Psoas muscle (tissue), 8 donors: Measurements from ENCODE around the gene MOK. TPM values are rescaled to one million over a fixed set of nuclear protein-coding genes. Genes with fewer than 3 reads are reported as not detected.

Source experiments
- ATAC-seq, 4 donors: fragments of 200-7000 bp; cut with Tn5 transposase; one replicate each; pipeline ENCODE4 v1.9.1; 2020; ENCODE audit warnings: moderate library complexity in 3 of 4, mild to moderate bottlenecking in 2 of 4
- DNase-seq, 2 donors: peaks; one replicate each; pipeline ENCODE4 v3.0.0-alpha.2; 2020
- H3K27ac ChIP-seq: fragments of 200-600 bp; one replicate; pipeline ENCODE4 v1.8.0; 2022
- H3K27me3 ChIP-seq, 3 donors: fragments of 200-600 bp in 1 of 3; one replicate each; pipeline versions ENCODE4 v1.6.1 to v1.8.0; 2013 to 2022; ENCODE audit warnings: low read length in 2 of 3, mild to moderate bottlenecking in 2 of 3, moderate library complexity in 1 of 3; ENCODE audit not compliant: insufficient read depth in 3 of 3
- H3K36me3 ChIP-seq, 2 donors: fragments of 200-600 bp in 1 of 2; one replicate each; pipeline versions ENCODE4 v1.6.1 to v1.8.0; 2013 to 2022; ENCODE audit warnings: low read depth in 1 of 2, mild to moderate bottlenecking in 1 of 2, moderate library complexity in 1 of 2; ENCODE audit not compliant: insufficient read depth in 1 of 2
- H3K4me1 ChIP-seq: fragments of 200-600 bp; one replicate; pipeline ENCODE4 v1.8.0; 2022
- H3K4me3 ChIP-seq: fragments of 200-600 bp; one replicate; pipeline ENCODE4 v1.8.0; 2022; ENCODE audit warnings: mild to moderate bottlenecking
- H3K9me3 ChIP-seq: fragments of 200-600 bp; one replicate; pipeline ENCODE4 v1.8.0; 2022
- WGBS, 3 donors: extraction: QIAGEN DNeasy Blood & Tissue Kit; methylation state at CpG; one replicate each; pipeline versions ENCODE4 v1.1.6 to v1.1.7; 2013; 5-methylcytosine and 5-hydroxymethylcytosine counted together
- intact Hi-C, 2 donors: fragments of 100-400 bp; cut with DNase I; formaldehyde crosslinking; loops; one replicate each; pipeline versions ENCODE4 v1.11.0 to v1.14.2; 2022
- polyA plus RNA-seq, 3 donors: library from polyadenylated mRNA; stranded (reverse); fragments of 200-250 nt; gene quantifications; one replicate each; pipeline ENCODE4 v1.2.3, GENCODE V29; 2013
- total RNA-seq, 4 donors: library from RNA; stranded (reverse); fragmentation: NEBNext Ultra II Directional in 2 of 4; extraction: Animal tissue kit (Norgen Biotek cat#: 25700) in 2 of 4; gene quantifications; one replicate each; pipeline versions ENCODE4 v1.2.1 to v1.2.4, GENCODE V29; 2021 to 2023
- TF ChIP-seq, protein P1 (sequence below): fragments of 200-600 bp; IDR thresholded peaks from one replicate; pipeline ENCODE4 v1.8.0; 2022; ENCODE audit warnings: antibody characterized with exemption
- donor health status: healthy with polysubstance abuse.
- donor health status: DM: no; HTN: no; CAD: no; lungs with moderate emphysema.
- donor health status: Bipolar disorder and iron deficiency.
- donor health status: healthy.
- donor health status: DM: yes; HTN: yes; CAD: no.
- donor health status: DM: no; HTN: no; CAD: no.
- donor health status: DM: no; HTN: no; CAD: no.
- donor health status: DM: yes; HTN: yes; CAD: no.

The MOK gene
- total and polyA plus RNA-seq, 7 donors, result 1.8 to 11.1 (median 3.4) TPM

DNA sequence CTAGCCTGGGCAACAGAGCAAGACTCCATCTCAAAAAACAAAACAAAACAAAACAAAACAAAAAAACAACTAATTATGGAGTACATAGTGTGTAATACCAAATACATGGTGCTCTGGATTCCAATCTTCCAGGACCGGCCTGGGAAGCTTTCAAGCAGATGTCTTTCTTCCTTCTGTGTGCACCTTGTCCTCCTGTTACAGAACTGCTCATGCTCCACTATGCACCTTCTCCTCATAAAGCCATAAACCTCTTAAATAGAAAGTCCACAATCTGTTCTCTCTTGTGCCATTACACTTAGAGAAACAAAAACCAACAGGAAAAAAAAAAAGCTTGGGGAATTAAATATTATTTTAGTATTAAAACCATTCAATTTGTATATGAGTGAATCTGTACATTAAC, 12.5 kb downstream of the MOK start:
- 84 to 95% (median 90%) methylated on average over 1 of the region's 1 CpG for WGBS, 3 donors
- no peak overlapping the region for H3K27ac ChIP-seq
- H3K4me1 ChIP-seq, result no peaks in the 10 kb centered on the region
- intact Hi-C loops, result no loop called here
- DNase-seq (no peak), ATAC-seq (no peak)
- H3K9me3 ChIP-seq, result no peaks in the 10 kb centered on the region
- TF ChIP-seq, protein P1, sequence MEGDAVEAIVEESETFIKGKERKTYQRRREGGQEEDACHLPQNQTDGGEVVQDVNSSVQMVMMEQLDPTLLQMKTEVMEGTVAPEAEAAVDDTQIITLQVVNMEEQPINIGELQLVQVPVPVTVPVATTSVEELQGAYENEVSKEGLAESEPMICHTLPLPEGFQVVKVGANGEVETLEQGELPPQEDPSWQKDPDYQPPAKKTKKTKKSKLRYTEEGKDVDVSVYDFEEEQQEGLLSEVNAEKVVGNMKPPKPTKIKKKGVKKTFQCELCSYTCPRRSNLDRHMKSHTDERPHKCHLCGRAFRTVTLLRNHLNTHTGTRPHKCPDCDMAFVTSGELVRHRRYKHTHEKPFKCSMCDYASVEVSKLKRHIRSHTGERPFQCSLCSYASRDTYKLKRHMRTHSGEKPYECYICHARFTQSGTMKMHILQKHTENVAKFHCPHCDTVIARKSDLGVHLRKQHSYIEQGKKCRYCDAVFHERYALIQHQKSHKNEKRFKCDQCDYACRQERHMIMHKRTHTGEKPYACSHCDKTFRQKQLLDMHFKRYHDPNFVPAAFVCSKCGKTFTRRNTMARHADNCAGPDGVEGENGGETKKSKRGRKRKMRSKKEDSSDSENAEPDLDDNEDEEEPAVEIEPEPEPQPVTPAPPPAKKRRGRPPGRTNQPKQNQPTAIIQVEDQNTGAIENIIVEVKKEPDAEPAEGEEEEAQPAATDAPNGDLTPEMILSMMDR, result no peak
- H3K36me3 ChIP-seq, result no peaks in the 10 kb centered on the region
- no peaks in the 10 kb centered on the region for H3K27me3 ChIP-seq
- no peak overlapping the region for H3K4me3 ChIP-seq

- H3K36me3 ChIP-seq, result no peaks in the 10 kb centered on the region
- H3K4me3 ChIP-seq, result no peak overlapping the region
- DNase-seq (no peak), ATAC-seq (no peak)
- no peaks in the 10 kb centered on the region for H3K9me3 ChIP-seq
- H3K27me3 ChIP-seq, result no peaks in the 10 kb centered on the region
- no peak overlapping the region for H3K27ac ChIP-seq
- intact Hi-C loops, result no loop called here
- WGBS, 3 donors, result 91 to 96% (median 95%) methylated on average over 2 of the region's 2 CpGs
- TF ChIP-seq, protein P1, result no peak
- H3K4me1 ChIP-seq, result no peaks in the 10 kb centered on the region
Measured at GRCh38 chr14:102288139-102288538, 16.8 kb downstream of the MOK start.

GRCh38 chr14:102285106-102285505, 19.9 kb downstream of the MOK start:
- ATAC-seq (no peak), DNase-seq (no peak)
- intact Hi-C loops, result no loop called here
- Histone ChIP-seq H3K27ac (no peak overlapping the region), H3K36me3 (no peaks in the 10 kb centered on the region), H3K27me3 (no peaks in the 10 kb centered on the region), H3K4me1 (no peaks in the 10 kb centered on the region), H3K9me3 (no peaks in the 10 kb centered on the region), H3K4me3 (no peak overlapping the region)
- 75 to 96% (median 94%) methylated on average over 2 of the region's 2 CpGs for WGBS, 3 donors
- TF ChIP-seq, protein P1, result no peak

- DNase-seq (no peak), ATAC-seq (no peak)
- TF ChIP-seq, protein P1, result no peak
- intact Hi-C loops, result no loop called here
- no peak overlapping the region for H3K27ac ChIP-seq
- no peaks in the 10 kb centered on the region for H3K4me1 ChIP-seq
- no peaks in the 10 kb centered on the region for H3K27me3 ChIP-seq
- 62 to 70% (median 69%) methylated on average over 2 of the region's 2 CpGs for WGBS, 3 donors
- no peaks in the 10 kb centered on the region for H3K9me3 ChIP-seq
- no peak overlapping the region for H3K4me3 ChIP-seq
- no peaks in the 10 kb centered on the region for H3K36me3 ChIP-seq
Measured at GRCh38 chr14:102283631-102284129, 21.3 kb downstream of the MOK start.

DNA sequence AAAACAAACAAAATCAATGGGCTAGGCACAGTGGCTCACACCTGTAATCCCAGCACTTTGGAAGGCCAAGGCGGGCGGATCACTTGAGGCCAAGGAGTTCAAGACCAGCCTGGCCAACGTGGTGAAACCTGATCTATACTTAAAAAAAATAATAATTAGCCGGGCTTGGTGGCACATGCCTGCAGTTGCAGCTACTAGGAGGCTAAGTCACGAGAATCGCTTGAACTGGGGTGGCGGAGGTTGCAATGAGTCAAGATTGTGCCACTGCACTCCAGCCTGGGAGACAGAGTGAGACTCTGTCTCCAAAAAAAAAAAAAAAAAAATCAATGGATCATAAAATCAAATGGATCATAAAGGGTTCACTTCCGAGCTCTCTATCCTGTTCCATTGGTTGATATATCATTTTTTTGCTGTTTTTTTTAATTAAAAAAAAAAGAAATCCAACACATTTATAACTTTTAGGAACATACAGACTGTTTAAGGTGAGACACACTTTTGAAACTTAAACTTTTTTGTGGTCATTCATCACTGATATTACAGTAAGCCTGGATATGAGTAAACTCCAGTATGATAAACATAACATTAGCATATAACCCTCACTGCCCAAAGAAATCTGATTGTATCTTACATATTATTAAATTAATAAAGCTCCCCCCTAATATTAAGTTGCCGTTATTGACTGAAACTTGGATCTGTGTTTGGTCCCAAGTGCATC, 22.1 kb downstream of the MOK start:
- no peak for ATAC-seq

More for the DNA sequence above, 22.1 kb downstream of the MOK start:
- H3K4me1 ChIP-seq, result peaks cover 6% of the 10 kb centered on the region
- no peak overlapping the region for H3K4me3 ChIP-seq
- H3K27ac ChIP-seq, result no peak overlapping the region
- 80 to 90% (median 81%) methylated on average over 9 of the region's 9 CpGs for WGBS, 3 donors
- DNase-seq, result no peak
- H3K36me3 ChIP-seq, result no peaks in the 10 kb centered on the region
- H3K9me3 ChIP-seq, result no peaks in the 10 kb centered on the region
- intact Hi-C loops, result no loop called here
- TF ChIP-seq, protein P1, result no peak
- no peaks in the 10 kb centered on the region for H3K27me3 ChIP-seq
